Tibial nerve (tissue), 4 donors: ENCODE results near the gene CORIN.
"Not testable (repeated sequence)": the region's sequence is repeated elsewhere in the genome, so short reads cannot be mapped to it uniquely, and the experiment has no call there.

Experiments
- CTCF ChIP-seq, 5 experiments: fragments of 200-600 bp in 3 of 5; fragments of 450-650 bp in 2 of 5; sonication (generic) in 3 of 5; IDR thresholded peaks; one replicate each; pipeline ENCODE4 v1.5.1; 2016 to 2019; ENCODE audit warnings: antibody characterized with exemption in 5 of 5, mild to moderate bottlenecking in 3 of 5, moderate library complexity in 2 of 5
- EP300 ChIP-seq, 2 donors: sonication (generic); formaldehyde crosslinking; IDR thresholded peaks; one replicate each; pipeline ENCODE4 v1.6.1; 2017; ENCODE audit warnings: antibody characterized with exemption in 2 of 2, mild to moderate bottlenecking in 1 of 2
- POLR2A ChIP-seq, 2 donors: fragments of 450-650 bp; IDR thresholded peaks; one replicate each; pipeline ENCODE4 v1.6.1; 2017; ENCODE audit warnings: antibody characterized with exemption in 2 of 2, mild to moderate bottlenecking in 2 of 2, moderate library complexity in 2 of 2

- not testable (repeated sequence) for TF ChIP-seq POLR2A, EP300, CTCF (IDR thresholded peaks at IDR 0.05)
Observed at GRCh38 chr4:47706352-47706751, 131.5 kb downstream of the CORIN start.
